HG03442 (cell line): ENCODE data around the gene SF3B6.

Experiments
- ATAC-seq: cut with Tn5 transposase; IDR thresholded peaks from one replicate; pipeline ENCODE4 v1.9.1; 2021; ENCODE audit warnings: mild to moderate bottlenecking, moderate library complexity; ENCODE audit not compliant: unreplicated experiment

The SF3B6 gene

GRCh38 chr2:24021122-24021998, 54.8 kb downstream of the SF3B6 start:
- ATAC-seq, result no peak

DNA sequence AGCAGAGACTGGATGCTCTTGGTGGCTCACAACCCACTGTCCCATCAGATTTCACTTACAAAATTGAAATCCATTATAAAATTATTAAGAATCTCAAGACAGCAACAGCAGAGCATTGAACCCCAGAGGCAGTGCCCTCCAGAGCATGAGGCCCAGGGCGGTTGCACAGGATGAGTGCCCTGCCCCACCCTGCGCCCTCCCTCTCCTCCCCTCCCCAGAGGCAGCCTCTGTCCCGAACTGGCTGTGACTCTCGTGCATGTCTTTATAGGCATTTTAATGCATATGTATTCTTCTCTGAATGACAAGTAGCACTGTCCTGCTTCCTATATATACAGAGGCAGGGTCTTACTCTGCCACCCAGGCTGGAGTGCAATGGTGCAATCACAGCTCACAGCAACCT, 55.9 kb downstream of the SF3B6 start:
- no peak for ATAC-seq

DNA sequence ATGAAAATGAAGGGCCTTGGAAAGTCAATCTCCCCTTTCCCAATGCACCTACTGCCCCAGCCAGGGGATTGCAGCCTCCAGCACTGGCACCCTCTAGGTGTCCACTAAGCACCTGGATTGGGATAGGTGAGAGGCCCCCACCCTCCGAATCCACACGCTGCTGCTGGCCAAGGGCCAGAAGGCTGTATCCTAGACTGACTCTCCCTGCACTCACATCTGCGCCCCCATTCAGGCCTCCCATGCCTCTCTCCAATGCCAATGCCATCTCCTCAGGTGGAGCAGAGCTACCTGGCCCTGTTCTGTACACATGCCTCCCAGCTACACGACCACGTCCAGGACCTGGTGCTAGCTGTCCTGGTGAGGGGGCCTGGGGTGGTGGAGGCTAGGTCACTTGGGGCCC, 56.4 kb downstream of the SF3B6 start:
- ATAC-seq, result no peak

DNA sequence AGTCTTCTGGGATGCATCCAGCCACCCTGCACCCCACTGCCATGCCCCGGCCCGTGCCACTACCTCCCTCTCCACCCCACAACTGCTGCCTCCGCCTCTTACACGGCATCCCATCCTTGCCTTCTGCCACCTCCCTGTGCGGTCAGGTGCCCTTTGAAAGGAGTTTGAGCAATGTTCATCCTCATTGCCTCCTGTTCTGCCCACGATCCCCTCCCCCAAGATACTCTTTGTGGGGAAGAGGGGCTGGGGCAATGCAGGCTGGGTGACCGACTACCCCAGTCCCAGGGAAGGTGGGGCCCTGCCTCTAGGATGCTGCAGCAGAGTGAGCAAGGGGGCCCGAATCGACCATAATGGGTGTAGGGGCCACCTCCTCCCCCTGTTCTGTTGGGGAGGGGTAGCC, 57.9 kb downstream of the SF3B6 start:
- ATAC-seq, result no peak

- ATAC-seq, result no peak
Observed at GRCh38 chr2:24017711-24018110, 58.4 kb downstream of the SF3B6 start.
